ENCODE results near the gene MAP2K5. TPM values are rescaled to one million over a fixed set of nuclear protein-coding genes. Genes with fewer than 3 reads are reported as not detected.
A peak's percentile ranks its signal among the peaks of the same experiment; 100 is the strongest.

MAP2K5 gene
- total and polyA plus RNA-seq, 2 experiments from 2014 or later, result 6.8 to 13.6 TPM

DNA sequence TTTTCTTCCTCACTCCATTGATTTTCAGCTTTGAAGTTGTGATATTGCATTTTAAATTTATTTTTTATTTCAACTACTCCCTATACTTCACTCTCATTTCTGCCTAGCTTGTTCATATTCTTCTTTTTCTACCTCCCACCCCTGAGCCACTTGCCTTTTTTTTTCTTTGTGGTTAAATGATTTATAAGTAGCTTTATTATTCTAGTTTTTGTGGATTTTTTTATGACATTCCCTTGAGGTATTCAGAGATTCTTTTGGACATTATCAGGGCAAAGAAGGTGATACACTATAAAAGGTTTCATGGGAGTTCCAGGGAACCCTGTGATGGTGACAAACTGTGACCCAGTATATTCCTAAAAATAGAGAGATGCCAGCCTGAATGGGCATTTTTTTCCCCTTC, 18.3 kb upstream of the MAP2K5 start:
- peaks cover 22% of the 10 kb centered on the region for H3K4me1 ChIP-seq (ENCODE audit: low read depth)

DNA sequence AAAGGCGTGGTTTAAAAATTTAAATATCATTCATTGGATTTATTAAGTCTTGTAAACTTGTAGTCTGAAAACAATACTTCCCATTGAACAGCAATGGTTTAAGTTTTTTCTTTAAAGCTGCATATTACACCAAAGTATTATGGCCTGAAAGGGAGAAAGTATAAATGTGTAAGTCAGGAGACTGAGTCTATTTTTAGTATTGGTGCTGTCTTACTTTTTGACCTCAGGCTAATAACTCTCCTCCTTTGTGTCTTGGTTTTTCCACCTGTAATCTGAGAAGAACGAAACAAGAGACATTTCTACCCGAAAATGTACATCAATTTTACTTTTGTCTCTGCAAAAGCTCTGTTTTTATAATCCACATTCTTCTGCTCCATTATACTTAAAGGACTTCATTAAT, 14.0 kb upstream of the MAP2K5 start:
- TF ChIP-seq, protein P1, sequence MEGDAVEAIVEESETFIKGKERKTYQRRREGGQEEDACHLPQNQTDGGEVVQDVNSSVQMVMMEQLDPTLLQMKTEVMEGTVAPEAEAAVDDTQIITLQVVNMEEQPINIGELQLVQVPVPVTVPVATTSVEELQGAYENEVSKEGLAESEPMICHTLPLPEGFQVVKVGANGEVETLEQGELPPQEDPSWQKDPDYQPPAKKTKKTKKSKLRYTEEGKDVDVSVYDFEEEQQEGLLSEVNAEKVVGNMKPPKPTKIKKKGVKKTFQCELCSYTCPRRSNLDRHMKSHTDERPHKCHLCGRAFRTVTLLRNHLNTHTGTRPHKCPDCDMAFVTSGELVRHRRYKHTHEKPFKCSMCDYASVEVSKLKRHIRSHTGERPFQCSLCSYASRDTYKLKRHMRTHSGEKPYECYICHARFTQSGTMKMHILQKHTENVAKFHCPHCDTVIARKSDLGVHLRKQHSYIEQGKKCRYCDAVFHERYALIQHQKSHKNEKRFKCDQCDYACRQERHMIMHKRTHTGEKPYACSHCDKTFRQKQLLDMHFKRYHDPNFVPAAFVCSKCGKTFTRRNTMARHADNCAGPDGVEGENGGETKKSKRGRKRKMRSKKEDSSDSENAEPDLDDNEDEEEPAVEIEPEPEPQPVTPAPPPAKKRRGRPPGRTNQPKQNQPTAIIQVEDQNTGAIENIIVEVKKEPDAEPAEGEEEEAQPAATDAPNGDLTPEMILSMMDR (IDR thresholded peaks at IDR 0.05; ENCODE audit: low read depth, low read length), result no peak
- DNase-seq (ENCODE audit: low read depth in 1 of 2, low spot score in 1 of 2), result no peak
- no peaks in the 10 kb centered on the region for H3K36me3 ChIP-seq

More for the DNA sequence above, 18.3 kb upstream of the MAP2K5 start:
- TF ChIP-seq, protein P1 (IDR thresholded peaks at IDR 0.05; ENCODE audit: low read depth, low read length), result no peak
- Histone ChIP-seq H3K27me3 (no peaks in the 10 kb centered on the region), H3K9me3 (ENCODE audit: low read depth) (no peaks in the 10 kb centered on the region), H3K4me3 (no peak overlapping the region), H3K27ac (no peak overlapping the region), H3K36me3 (no peaks in the 10 kb centered on the region)
- DNase-seq (ENCODE audit: low read depth in 1 of 2, low spot score in 1 of 2), result no peak

DNA sequence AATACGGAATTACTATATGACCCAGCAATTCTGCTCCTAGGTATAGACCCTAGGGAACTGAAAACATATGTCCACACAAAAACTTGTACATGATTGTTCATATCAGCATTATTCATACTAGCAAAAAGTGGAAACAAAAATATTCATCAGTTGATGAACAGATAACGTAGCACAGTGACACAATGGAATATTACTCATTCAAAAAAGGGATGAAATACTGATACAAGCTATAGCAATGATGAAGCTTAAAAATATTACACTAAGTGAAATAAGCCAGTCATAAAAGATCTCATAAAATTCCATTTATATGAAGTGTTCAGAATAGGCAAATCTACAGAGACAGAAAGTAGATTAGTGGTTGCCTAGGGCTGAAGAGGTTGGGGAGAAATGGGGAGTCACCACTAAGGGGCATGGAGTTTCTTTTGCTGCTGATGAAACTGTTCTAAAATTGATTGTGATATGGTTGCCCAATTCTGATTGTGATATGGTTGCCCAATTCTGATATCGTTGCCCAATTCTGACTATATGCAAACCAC, 11.1 kb upstream of the MAP2K5 start:
- H3K27me3 ChIP-seq, result peaks cover 3% of the 10 kb centered on the region
- peaks cover 7% of the 10 kb centered on the region for H3K4me1 ChIP-seq (ENCODE audit: low read depth)
- no peaks in the 10 kb centered on the region for H3K9me3 ChIP-seq (ENCODE audit: low read depth)
- H3K27ac ChIP-seq, result no peak overlapping the region
- no peak overlapping the region for H3K4me3 ChIP-seq
- no peaks in the 10 kb centered on the region for H3K36me3 ChIP-seq
- TF ChIP-seq, protein P1 (IDR thresholded peaks at IDR 0.05; ENCODE audit: low read depth, low read length), result no peak
- peak in 1 of 2 donors; percentile 21 for DNase-seq (ENCODE audit: low read depth in 1 of 2, low spot score in 1 of 2)

More for the DNA sequence above, 14.0 kb upstream of the MAP2K5 start:
- H3K27ac ChIP-seq, result no peak overlapping the region
- peaks cover 7% of the 10 kb centered on the region for H3K4me1 ChIP-seq (ENCODE audit: low read depth)
- no peak overlapping the region for H3K4me3 ChIP-seq
- H3K27me3 ChIP-seq, result peaks cover 3% of the 10 kb centered on the region
- H3K9me3 ChIP-seq (ENCODE audit: low read depth), result no peaks in the 10 kb centered on the region

DNA sequence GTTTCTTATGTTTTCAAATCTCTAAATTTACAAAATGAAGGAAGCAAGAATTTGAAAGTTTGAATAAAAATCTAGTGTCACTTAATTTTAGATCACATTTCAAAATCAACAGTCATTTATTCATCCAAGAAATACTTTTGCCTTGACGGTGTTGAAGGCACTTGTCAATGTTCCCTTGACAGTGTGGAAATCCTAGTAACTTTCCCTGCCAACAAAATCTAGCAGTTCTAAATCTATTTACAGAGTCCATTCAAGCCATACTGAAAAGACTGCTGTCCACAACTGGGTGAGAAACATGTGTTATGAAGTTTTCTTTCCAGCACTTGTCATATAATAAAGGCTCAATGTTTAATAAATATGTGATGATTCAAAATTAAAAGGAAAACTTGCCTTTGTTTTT, 8.6 kb upstream of the MAP2K5 start:
- Histone ChIP-seq H3K27ac (no peak overlapping the region), H3K9me3 (ENCODE audit: low read depth) (no peaks in the 10 kb centered on the region)
- TF ChIP-seq, protein P1 (IDR thresholded peaks at IDR 0.05; ENCODE audit: low read depth, low read length), result no peak

DNA sequence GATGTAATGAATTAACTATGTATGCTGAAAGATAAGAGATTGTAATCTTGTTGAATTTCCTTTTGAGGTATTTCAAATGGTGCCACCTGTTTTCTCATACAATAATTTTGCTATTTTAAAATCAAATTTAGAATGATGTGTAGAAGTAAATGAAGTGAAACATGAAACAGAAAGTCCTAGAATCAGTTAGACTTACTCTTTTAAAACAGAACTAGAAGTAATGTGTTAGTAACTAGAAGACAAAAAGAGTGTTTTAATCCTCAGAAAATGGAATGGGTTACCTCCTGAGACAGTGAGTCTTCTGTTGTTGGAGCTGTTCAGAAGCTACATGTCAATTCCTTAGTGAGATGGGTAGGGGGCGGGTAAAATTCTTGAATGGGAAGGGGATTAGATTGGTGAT, 8.1 kb upstream of the MAP2K5 start:
- TF ChIP-seq, protein P1 (IDR thresholded peaks at IDR 0.05; ENCODE audit: low read depth, low read length), result no peak
- H3K27ac ChIP-seq, result no peak overlapping the region
- peaks cover 3% of the 10 kb centered on the region for H3K27me3 ChIP-seq
- no peaks in the 10 kb centered on the region for H3K36me3 ChIP-seq
- no peaks in the 10 kb centered on the region for H3K4me1 ChIP-seq (ENCODE audit: low read depth)
- no peaks in the 10 kb centered on the region for H3K9me3 ChIP-seq (ENCODE audit: low read depth)
- no peak for DNase-seq (ENCODE audit: low read depth in 1 of 2, low spot score in 1 of 2)
- no peak overlapping the region for H3K4me3 ChIP-seq

More for the DNA sequence above, 8.6 kb upstream of the MAP2K5 start:
- H3K27me3 ChIP-seq, result peaks cover 3% of the 10 kb centered on the region
- H3K4me1 ChIP-seq (ENCODE audit: low read depth), result no peaks in the 10 kb centered on the region
- H3K4me3 ChIP-seq, result no peak overlapping the region
- DNase-seq (ENCODE audit: low read depth in 1 of 2, low spot score in 1 of 2), result no peak
- no peaks in the 10 kb centered on the region for H3K36me3 ChIP-seq

All from cardiac muscle cell (in vitro differentiated cells and primary cell).